Body of pancreas (tissue), 4 donors: Measurements from ENCODE around the gene UNC119B. TPM values are rescaled to one million over a fixed set of nuclear protein-coding genes. Genes with fewer than 3 reads are reported as not detected.
A peak's percentile ranks its signal among the peaks of the same experiment; 100 is the strongest.

Source experiments
- ATAC-seq: fragments of 150-250 bp; one replicate; pipeline ENCODE4 v1.9.1; 2016
- DNase-seq, 4 donors: peaks; one replicate each; pipeline ENCODE4 v3.0.0-alpha.2; 2019
- H3K27ac ChIP-seq, 4 donors: fragments of 200-600 bp; sonication (generic); 1 replicate in 3 of 4; 2 replicates in 1 of 4; pipeline versions ENCODE4 v1.5.1 to v1.6.1; 2016 to 2019; ENCODE audit warnings: mild to moderate bottlenecking in 1 of 4, mixed read lengths in 1 of 4, moderate library complexity in 1 of 4
- H3K27me3 ChIP-seq, 2 donors: fragments of 200-600 bp; sonication (generic); one replicate each; pipeline ENCODE4 v1.6.0; 2016; ENCODE audit warnings: mild to moderate bottlenecking in 1 of 2
- H3K36me3 ChIP-seq, 2 donors: fragments of 200-600 bp; sonication (generic); replicated peaks in 1 of 2; 2 replicates each; pipeline ENCODE4 v1.5.1; 2016; ENCODE audit warnings: low read depth in 2 of 2; ENCODE audit not compliant: insufficient read depth in 1 of 2
- H3K4me1 ChIP-seq: fragments of 200-600 bp; sonication (generic); one replicate; pipeline ENCODE4 v1.6.0; 2016
- H3K4me3 ChIP-seq, 2 donors: fragments of 200-600 bp; sonication (generic); 1 replicate in 1 of 2; 2 replicates in 1 of 2; pipeline ENCODE4 v1.5.1; 2016 to 2019
- H3K9me3 ChIP-seq, 3 donors: fragments of 200-600 bp; sonication (generic); 1 replicate in 2 of 3; 2 replicates in 1 of 3; pipeline ENCODE4 v1.5.1; 2016
- CTCF ChIP-seq, 7 experiments: fragments of 450-650 bp in 4 of 7; fragments of 200-600 bp in 3 of 7; sonication (generic) in 3 of 7; IDR thresholded peaks; one replicate each; pipeline ENCODE4 v1.5.1; 2016 to 2019; ENCODE audit warnings: antibody characterized with exemption in 7 of 7
- POLR2A ChIP-seq, 3 donors: fragments of 450-650 bp; IDR thresholded peaks; one replicate each; pipeline ENCODE4 v1.6.1; 2016; ENCODE audit warnings: antibody characterized with exemption in 3 of 3, mild to moderate bottlenecking in 2 of 3
- whole genome bisulfite sequencing, 2 donors: methylation state at CpG; one replicate each; pipeline ENCODE4 v1.1.5; 2017; 5-methylcytosine and 5-hydroxymethylcytosine counted together
- intact Hi-C: fragments of 100-400 bp; cut with DNase I; formaldehyde crosslinking; loops from one replicate; pipeline ENCODE4 v1.15.1; 2023
- total RNA-seq, 2 donors: library from RNA; depleted of rRNA; stranded (reverse); fragments of >200 nt; gene quantifications; one replicate each; pipeline ENCODE4 v1.1.0, GENCODE V29; 2016

The UNC119B gene
- total RNA-seq, 2 donors from 2014 or later: 8.6 to 23.6 TPM

GRCh38 chr12:120771097-120771496 is 60.8 kb downstream of the UNC119B start:
- Histone ChIP-seq H3K4me3 (no peak overlapping the region), H3K27ac (no peak overlapping the region), H3K27me3 (no peaks in the 10 kb centered on the region), H3K4me1 (no peaks in the 10 kb centered on the region), H3K9me3 (no peaks in the 10 kb centered on the region), H3K36me3 (peaks cover 6 to 26% of the 10 kb centered on the region in 2 donors)
- DNase-seq (no peak), ATAC-seq (no peak)
- intact Hi-C loops: no loop called here
- TF ChIP-seq POLR2A (IDR thresholded peaks at IDR 0.05): peak in 1 of 3 donors; percentile 7
- no peak for TF ChIP-seq CTCF (IDR thresholded peaks at IDR 0.05)
- WGBS, 2 donors: 88 to 89% methylated on average over 11 of the region's 11 CpGs

Other genes with a start within 250 kb of the UNC119B start
- 10 to 100 TPM; 86.0 to 93.9 TPM for gene SRSF9, start 240.7 kb upstream of the UNC119B start, total RNA-seq
- gene DYNLL1, start 214.3 kb upstream of the UNC119B start, total RNA-seq: 100 to 1,000 TPM in 1 of 2 donors, 10 to 100 TPM in 1; 48.5 to 143 TPM
- 10 to 100 TPM in 1 of 2 donors, 1 to 10 TPM in 1; 9.6 to 24.1 TPM for gene COQ5, start 181.3 kb upstream of the UNC119B start, total RNA-seq
- 100 to 1,000 TPM in 1 of 2 donors, 10 to 100 TPM in 1; 62.5 to 124 TPM for gene RNF10, start 176.1 kb upstream of the UNC119B start, total RNA-seq
- gene POP5, start 129.1 kb upstream of the UNC119B start, total RNA-seq: 10 to 100 TPM; 23.9 to 45.8 TPM
- gene CABP1, start 69.8 kb upstream of the UNC119B start, total RNA-seq: 1 to 10 TPM in 1 of 2 donors, under 1 TPM in 1; 0.33 to 1.0 TPM
- 100 to 1,000 TPM in 1 of 2 donors, 10 to 100 TPM in 1; 54.7 to 107 TPM for gene MLEC, start 23.3 kb upstream of the UNC119B start, total RNA-seq
- gene ACADS, start 15.4 kb downstream of the UNC119B start, total RNA-seq: 10 to 100 TPM; 33.5 to 55.0 TPM
- gene SPPL3, start 193.9 kb downstream of the UNC119B start, total RNA-seq: 10 to 100 TPM; 13.5 to 16.5 TPM